ENCODE data around the gene FOXP1. TPM values are rescaled to one million over a fixed set of nuclear protein-coding genes. Genes with fewer than 3 reads are reported as not detected.

The FOXP1 gene
- total RNA-seq, 1 donor from 2014 or later: 195 TPM

GRCh38 chr3:71585131-71585530 lies 1.6 kb upstream of the FOXP1 start:
- H3K27ac Mint-ChIP-seq (ENCODE audit: unreplicated experiment): peak overlapping the region; percentile 99
- peaks cover 41% of the 10 kb centered on the region for H3K4me1 Mint-ChIP-seq (ENCODE audit: unreplicated experiment)
- H3K4me3 Mint-ChIP-seq (ENCODE audit: unreplicated experiment): peak overlapping the region; percentile 86
- no peak for DNase-seq (ENCODE audit: extremely low spot score, unreplicated experiment)
- TF ChIP-seq CTCF (IDR thresholded peaks at IDR 0.05): no peak
- H3K36me3 Mint-ChIP-seq (ENCODE audit: unreplicated experiment): peaks cover 4% of the 10 kb centered on the region
- H3K27me3 Mint-ChIP-seq (ENCODE audit: unreplicated experiment): no peaks in the 10 kb centered on the region
- H3K9me3 Mint-ChIP-seq (ENCODE audit: unreplicated experiment): no peaks in the 10 kb centered on the region

GRCh38 chr3:71584394-71585011 lies 975 bp upstream of the FOXP1 start:
- no peak for DNase-seq (ENCODE audit: extremely low spot score, unreplicated experiment)
- H3K36me3 Mint-ChIP-seq (ENCODE audit: unreplicated experiment): peaks cover 4% of the 10 kb centered on the region
- peak overlapping the region; percentile 99 for H3K27ac Mint-ChIP-seq (ENCODE audit: unreplicated experiment)

GRCh38 chr3:71582612-71583565 lies 639 bp downstream of the FOXP1 start:
- DNase-seq (ENCODE audit: extremely low spot score, unreplicated experiment): peak; percentile 89
- Mint-ChIP-seq H3K27me3 (ENCODE audit: unreplicated experiment) (no peaks in the 10 kb centered on the region), H3K36me3 (ENCODE audit: unreplicated experiment) (peaks cover 6% of the 10 kb centered on the region), H3K9me3 (ENCODE audit: unreplicated experiment) (no peaks in the 10 kb centered on the region), H3K4me1 (ENCODE audit: unreplicated experiment) (peaks cover 56% of the 10 kb centered on the region), H3K27ac (ENCODE audit: unreplicated experiment) (peak overlapping the region; percentile 94), H3K4me3 (ENCODE audit: unreplicated experiment) (peak overlapping the region; percentile 93)
- TF ChIP-seq CTCF (IDR thresholded peaks at IDR 0.05): no peak

More at GRCh38 chr3:71584394-71585011, 975 bp upstream of the FOXP1 start:
- TF ChIP-seq CTCF (IDR thresholded peaks at IDR 0.05): no peak
- H3K27me3 Mint-ChIP-seq (ENCODE audit: unreplicated experiment): no peaks in the 10 kb centered on the region
- H3K4me1 Mint-ChIP-seq (ENCODE audit: unreplicated experiment): peaks cover 47% of the 10 kb centered on the region
- no peaks in the 10 kb centered on the region for H3K9me3 Mint-ChIP-seq (ENCODE audit: unreplicated experiment)
- peak overlapping the region; percentile 86 for H3K4me3 Mint-ChIP-seq (ENCODE audit: unreplicated experiment)

GRCh38 chr3:71582036-71582611 lies 1.4 kb downstream of the FOXP1 start:
- Mint-ChIP-seq H3K27me3 (ENCODE audit: unreplicated experiment) (no peaks in the 10 kb centered on the region), H3K27ac (ENCODE audit: unreplicated experiment) (peak overlapping the region; percentile 94), H3K36me3 (ENCODE audit: unreplicated experiment) (peaks cover 12% of the 10 kb centered on the region), H3K4me3 (ENCODE audit: unreplicated experiment) (peak overlapping the region; percentile 93), H3K9me3 (ENCODE audit: unreplicated experiment) (no peaks in the 10 kb centered on the region), H3K4me1 (ENCODE audit: unreplicated experiment) (peaks cover 56% of the 10 kb centered on the region)
- no peak for TF ChIP-seq CTCF (IDR thresholded peaks at IDR 0.05)
- peak; percentile 86 for DNase-seq (ENCODE audit: extremely low spot score, unreplicated experiment)
